ENCODE measurements around the gene MYL7. TPM values are rescaled to one million over a fixed set of nuclear protein-coding genes. Genes with fewer than 3 reads are reported as not detected.
"Not testable (repeated sequence)": the region's sequence is repeated elsewhere in the genome, so short reads cannot be mapped to it uniquely, and the experiment has no call there.

The MYL7 gene
- total RNA-seq, result 1 to 10 TPM in 1 of 2 donors, not detected in 1; 1.4 TPM
- long read RNA-seq, donor 1, result 0 reads
- long read RNA-seq, donor 2, result 0 reads

- intact Hi-C loops (cut with DNase I), result loop anchor here in 1 of 2 donors (10.0 kb wide), 1 partner anchor 1633 kb away; no protein-coding TSS in a partner anchor
- DNase-seq (ENCODE audit: low spot score), result peak; percentile 61
Observed at GRCh38 chr7:44141221-44141850, at the start of gene MYL7. MYL7 (minus strand) TSS chr7:44141332; CDS start chr7:44141305, 27 bp downstream.

- intact Hi-C loops (cut with DNase I), result loop anchor here in 1 of 2 donors (5.0 kb wide), 1 partner anchor 113 kb away; no protein-coding TSS in a partner anchor
- DNase-seq (ENCODE audit: low spot score), result no peak
Observed at GRCh38 chr7:44189993-44190872, 49.1 kb upstream of the MYL7 start.

- no peak for DNase-seq (ENCODE audit: low spot score)
- intact Hi-C loops (cut with DNase I), result no loop called here
Observed at GRCh38 chr7:44189286-44189992, 48.3 kb upstream of the MYL7 start, which contains the start of gene GCK. GCK (minus strand) TSS chr7:44189439; CDS start chr7:44188953, 486 bp downstream.

- intact Hi-C loops (cut with DNase I), result no loop called here
- no peak for DNase-seq (ENCODE audit: low spot score)
Observed at GRCh38 chr7:44188480-44189225, 47.5 kb upstream of the MYL7 start.

- no peak for DNase-seq (ENCODE audit: low spot score)
- intact Hi-C loops (cut with DNase I), result no loop called here
Observed at GRCh38 chr7:44187636-44188416, 46.7 kb upstream of the MYL7 start.

GRCh38 chr7:44186736-44187135 lies 45.6 kb upstream of the MYL7 start:
- intact Hi-C loops (cut with DNase I), result no loop called here
- no peak for DNase-seq (ENCODE audit: low spot score)

GRCh38 chr7:44185729-44186128 lies 44.6 kb upstream of the MYL7 start:
- intact Hi-C loops (cut with DNase I), result no loop called here
- DNase-seq (ENCODE audit: low spot score), result no peak

GRCh38 chr7:44184873-44185446 lies 43.8 kb upstream of the MYL7 start:
- intact Hi-C loops (cut with DNase I), result loop anchor here in 1 of 2 donors (1.0 kb wide), 1 partner anchor 32 kb away; no protein-coding TSS in a partner anchor
- DNase-seq (ENCODE audit: low spot score), result no peak

GRCh38 chr7:44184206-44184872 lies 43.2 kb upstream of the MYL7 start:
- no peak for DNase-seq (ENCODE audit: low spot score)
- intact Hi-C loops (cut with DNase I), result loop anchor here in 1 of 2 donors (1.0 kb wide), 1 partner anchor 33 kb away; no protein-coding TSS in a partner anchor

GRCh38 chr7:44183386-44183785 lies 42.3 kb upstream of the MYL7 start:
- intact Hi-C loops (cut with DNase I), result no loop called here
- DNase-seq (ENCODE audit: low spot score), result no peak

GRCh38 chr7:44182827-44183226 lies 41.7 kb upstream of the MYL7 start:
- intact Hi-C loops (cut with DNase I), result no loop called here
- no peak for DNase-seq (ENCODE audit: low spot score)

- DNase-seq (ENCODE audit: low spot score), result no peak
- intact Hi-C loops (cut with DNase I), result no loop called here
Observed at GRCh38 chr7:44180631-44181030, 39.5 kb upstream of the MYL7 start.

- intact Hi-C loops (cut with DNase I), result no loop called here
- DNase-seq (ENCODE audit: low spot score), result no peak
Observed at GRCh38 chr7:44177570-44178131, 36.5 kb upstream of the MYL7 start.

- intact Hi-C loops (cut with DNase I), result no loop called here
- no peak for DNase-seq (ENCODE audit: low spot score)
Observed at GRCh38 chr7:44176486-44176885, 35.4 kb upstream of the MYL7 start.

- intact Hi-C loops (cut with DNase I), result no loop called here
- DNase-seq (ENCODE audit: low spot score), result peak; percentile 38
Observed at GRCh38 chr7:44175730-44176129, 34.6 kb upstream of the MYL7 start.

GRCh38 chr7:44174694-44174948 lies 33.5 kb upstream of the MYL7 start:
- not testable (repeated sequence) for DNase-seq (ENCODE audit: low spot score)

More at GRCh38 chr7:44174694-44174948, 33.5 kb upstream of the MYL7 start:
- intact Hi-C loops (cut with DNase I), result not testable (repeated sequence)

Measured in posterior vena cava (tissue), 2 donors.